WI38 (cell line): Measurements from ENCODE around the gene DZIP1L.
"Not testable (repeated sequence)": the region's sequence is repeated elsewhere in the genome, so short reads cannot be mapped to it uniquely, and the experiment has no call there.

Source experiments
- H3K4me3 ChIP-seq: 2 replicates; pipeline ENCODE4 v1.5.1; 2011; ENCODE audit warnings: low read depth, mild to moderate bottlenecking, control low read depth, low read length
- CTCF ChIP-seq: IDR thresholded peaks from 2 replicates; pipeline ENCODE4 v1.5.1; 2012; ENCODE audit warnings: low read depth, mild to moderate bottlenecking, control low read depth, low read length

DZIP1L gene

DNA sequence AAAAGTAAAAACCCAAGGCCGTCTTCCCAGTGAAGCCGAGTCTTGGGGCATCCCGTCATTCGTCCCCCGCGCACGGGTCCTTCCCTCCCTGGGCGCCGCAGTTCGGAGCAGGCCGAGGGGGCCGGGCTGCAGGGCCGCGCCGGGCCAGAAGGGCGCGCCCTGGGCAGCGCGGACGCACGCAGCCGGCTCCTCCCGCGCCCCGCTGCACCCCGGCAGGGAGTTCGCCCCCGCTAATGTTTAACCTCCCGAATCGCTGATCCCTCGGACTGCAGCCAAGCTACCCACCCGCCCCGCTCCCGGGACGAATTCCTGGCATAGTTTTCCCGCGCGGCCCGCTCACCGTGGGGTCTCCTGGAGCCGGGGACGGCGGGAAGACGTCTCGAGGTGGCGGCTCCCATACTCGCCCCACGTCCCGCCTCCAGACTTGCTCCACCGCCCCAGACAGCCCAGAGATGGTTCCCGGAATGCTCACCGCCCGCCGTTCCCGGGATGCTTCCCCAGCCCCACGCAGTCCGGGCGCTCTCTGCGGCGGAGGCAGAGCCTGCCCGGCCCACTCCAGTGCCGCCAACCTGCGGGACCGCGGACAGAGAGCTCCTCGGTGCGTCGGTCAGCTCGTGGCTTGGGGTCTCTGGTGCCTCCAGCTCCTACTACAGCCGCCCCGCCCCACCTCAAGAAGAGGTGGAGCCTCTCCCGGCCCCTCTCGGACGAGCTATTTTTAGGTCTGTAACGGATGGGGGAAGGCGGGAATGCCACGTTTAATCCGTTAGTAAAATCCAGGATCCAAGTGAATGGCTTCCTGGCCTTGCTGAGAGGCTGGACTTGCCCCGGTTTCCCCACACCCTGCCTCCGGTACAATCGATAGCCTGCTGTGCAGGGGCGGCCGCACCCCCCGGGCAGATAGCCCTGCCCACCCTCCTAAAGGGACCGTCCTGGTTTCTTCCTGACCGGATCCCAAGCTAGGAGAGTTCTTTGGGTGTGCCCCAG is at the start of gene DZIP1L:
TSS of gene DZIP1L (minus strand) at position 621 of the 984 bp plus-strand sequence. CDS start 11,637 bp downstream, outside the sequence.
- peak within 1 kb of the TSS; percentile 80 for H3K4me3 ChIP-seq
- TF ChIP-seq CTCF, result 0 out of 2 replicates have a peak, but pooled peaks have one; percentile 16

GRCh38 chr3:138165061-138165460 is 49.7 kb upstream of the DZIP1L start:
- H3K4me3 ChIP-seq, result no peak overlapping the region
- no peak for TF ChIP-seq CTCF

GRCh38 chr3:138157743-138158142 is 42.3 kb upstream of the DZIP1L start:
- no peak overlapping the region for H3K4me3 ChIP-seq
- TF ChIP-seq CTCF, result no peak

DNA sequence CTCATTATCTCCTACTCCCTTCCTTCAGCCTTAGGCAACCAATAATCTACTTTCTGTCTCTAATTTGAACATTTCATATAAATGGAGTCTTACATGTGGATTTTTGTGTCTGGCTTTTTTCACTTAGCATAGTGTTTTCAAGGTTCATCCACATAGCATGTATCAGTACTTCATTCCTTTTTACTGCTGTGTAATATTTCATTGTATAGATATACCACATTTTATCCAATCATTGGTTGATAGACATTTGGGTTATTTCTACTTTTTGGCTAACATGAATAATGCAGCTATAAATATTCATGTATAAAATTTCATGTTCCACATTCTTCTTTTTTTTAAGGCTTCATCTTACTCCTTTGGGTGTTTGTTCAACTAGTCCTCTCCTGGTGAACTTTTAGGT is 39.1 kb upstream of the DZIP1L start:
- H3K4me3 ChIP-seq, result no peak overlapping the region
- TF ChIP-seq CTCF, result no peak

DNA sequence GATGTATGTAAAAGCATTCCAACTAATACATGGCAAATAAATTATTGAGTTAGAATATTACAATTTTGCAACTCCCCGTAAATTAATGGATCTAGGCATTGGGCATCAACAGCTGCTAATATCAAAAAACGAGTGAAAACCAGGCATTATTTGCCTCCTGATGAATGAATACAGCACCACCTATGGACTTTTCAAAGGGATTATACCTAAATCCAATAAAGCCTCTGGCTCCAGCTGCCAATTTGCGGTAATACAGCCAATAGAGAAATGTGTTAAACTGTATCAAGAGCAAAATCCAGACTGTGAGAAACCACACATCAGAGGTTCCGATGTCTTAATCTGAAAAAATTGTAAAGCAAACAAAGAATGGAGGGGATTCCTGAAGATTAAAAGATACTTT is 33.1 kb upstream of the DZIP1L start:
- TF ChIP-seq CTCF, result no peak
- no peak overlapping the region for H3K4me3 ChIP-seq

- not testable (repeated sequence) for H3K4me3 ChIP-seq
Observed at GRCh38 chr3:138142181-138142580, 26.8 kb upstream of the DZIP1L start.

GRCh38 chr3:138140940-138141339 is 25.5 kb upstream of the DZIP1L start:
- no peak overlapping the region for H3K4me3 ChIP-seq
- TF ChIP-seq CTCF, result no peak

- TF ChIP-seq CTCF, result no peak
- no peak overlapping the region for H3K4me3 ChIP-seq
Observed at GRCh38 chr3:138139691-138140090, 24.3 kb upstream of the DZIP1L start.
